Occipital lobe (tissue), 2 donors: Measurements from ENCODE around the gene WDFY2. TPM values are rescaled to one million over a fixed set of nuclear protein-coding genes. Genes with fewer than 3 reads are reported as not detected.

Experiments used
- DNase-seq: peaks from one replicate; lab custom pipeline; 2025; lab: John Stamatoyannopoulos, UW
- total RNA-seq: library from RNA; depleted of rRNA; stranded (reverse); fragments of >200 nt; gene quantifications from one replicate; pipeline ENCODE4 v1.2.3, GENCODE V29; 2014

Gene WDFY2
- total RNA-seq, 1 donor from 2014 or later = 8.4 TPM

GRCh38 chr13:51769455-51770127, 185.3 kb downstream of the WDFY2 start:
- no peak for DNase-seq

DNA sequence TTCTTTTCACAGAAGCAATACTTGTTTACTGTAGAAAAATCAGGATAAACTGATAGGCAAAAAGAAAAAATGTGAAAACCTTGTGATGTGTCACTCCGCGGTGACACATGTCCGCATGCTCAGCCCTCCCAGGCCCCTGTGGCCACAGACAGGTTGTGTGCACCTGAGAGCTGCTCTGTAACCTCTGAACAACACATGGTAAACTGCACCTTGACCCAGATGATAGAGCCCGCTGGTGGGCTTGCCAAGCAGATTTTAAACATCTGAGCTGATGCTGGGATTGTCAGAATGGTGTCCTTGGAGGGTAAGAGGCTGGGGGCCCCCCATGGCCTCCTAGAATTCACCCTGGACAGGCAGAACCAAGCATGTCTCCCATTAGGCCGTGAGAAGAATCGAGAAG, 185.9 kb downstream of the WDFY2 start:
- no peak for DNase-seq

- DNase-seq = no peak
These were observed 186.6 kb downstream of the WDFY2 start for GRCh38 chr13:51770681-51771417.

- no peak for DNase-seq
These were observed 187.3 kb downstream of the WDFY2 start for GRCh38 chr13:51771418-51772104.

- DNase-seq = no peak
These were observed 187.8 kb downstream of the WDFY2 start for GRCh38 chr13:51772105-51772455.

DNA sequence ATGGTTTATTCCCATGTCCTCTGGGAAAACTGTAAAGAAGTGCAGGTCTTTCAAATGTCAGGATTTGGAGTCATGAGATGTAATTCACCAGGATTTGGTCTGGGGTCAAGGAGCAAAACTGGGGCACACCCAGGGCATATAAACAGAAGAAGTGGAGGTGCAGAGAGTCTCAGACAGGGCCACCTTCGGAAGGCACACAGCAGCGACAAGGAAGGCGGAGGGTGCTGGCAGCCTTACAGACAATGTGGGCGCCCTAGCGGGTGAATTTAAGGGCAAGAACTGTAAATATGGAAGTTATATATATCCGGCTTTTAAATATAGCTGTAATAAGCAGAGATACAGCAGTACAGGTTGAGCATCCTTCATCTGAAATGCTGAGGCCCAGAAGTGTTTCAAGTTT, 188.5 kb downstream of the WDFY2 start:
- DNase-seq = no peak

DNA sequence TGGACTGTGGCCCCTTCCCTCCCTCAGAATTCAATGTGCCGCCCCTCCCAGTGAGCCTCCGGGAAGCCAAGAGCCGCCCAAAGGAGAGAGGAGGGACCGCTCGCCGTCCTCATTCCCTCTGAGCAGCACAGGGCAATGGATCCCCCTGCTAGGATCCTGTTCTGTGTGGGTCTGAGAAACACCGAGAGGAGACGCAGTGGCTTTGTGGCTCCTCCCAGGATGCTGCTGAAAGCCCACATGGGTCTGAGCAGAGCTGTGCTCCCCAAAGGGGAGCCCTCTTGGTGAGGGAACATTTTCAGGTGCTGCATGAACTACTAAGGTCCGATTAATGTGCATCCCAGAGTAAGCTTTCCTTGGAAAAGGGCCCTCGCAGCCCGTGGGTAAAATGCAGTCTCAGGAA, 189.3 kb downstream of the WDFY2 start:
- DNase-seq = no peak

DNA sequence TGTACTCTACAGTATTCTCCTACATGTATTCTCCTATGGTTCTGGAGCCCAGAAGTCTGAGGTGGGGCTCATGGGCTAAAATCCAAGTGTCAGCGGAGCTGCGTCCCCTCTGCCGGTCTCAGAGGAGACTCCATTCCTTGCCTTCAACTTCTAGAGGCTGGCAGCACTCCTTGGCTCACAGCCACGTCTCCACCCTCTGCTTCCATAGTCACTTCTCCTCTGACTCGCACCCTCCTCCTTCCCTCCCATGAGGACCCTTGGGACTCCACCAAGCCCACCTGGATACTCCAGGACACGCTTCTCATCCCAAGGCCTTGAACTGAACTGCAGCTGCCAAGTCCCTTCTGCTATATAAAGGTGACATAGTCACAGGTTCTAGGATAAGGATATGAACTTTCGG, 191.9 kb downstream of the WDFY2 start:
- no peak for DNase-seq

DNA sequence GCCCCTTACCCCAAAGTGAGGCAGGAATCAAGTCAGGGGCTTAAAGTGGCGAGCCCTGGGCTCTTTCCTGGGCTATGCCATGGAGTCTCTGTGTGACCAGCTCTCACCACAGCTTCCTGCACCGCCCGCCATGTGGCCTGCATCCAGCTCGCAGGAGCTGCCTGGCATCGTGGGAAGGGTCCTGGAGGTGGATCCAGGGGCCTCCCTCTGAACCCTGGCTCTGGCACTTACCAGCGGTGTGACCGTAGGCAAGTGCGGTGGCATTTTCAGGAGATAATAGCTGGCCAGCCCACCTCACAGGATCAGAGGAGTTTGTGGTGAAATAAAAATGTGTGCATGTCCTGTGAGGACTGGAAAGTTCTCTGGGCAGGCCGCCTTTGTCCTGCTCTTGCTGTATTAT, 193.7 kb downstream of the WDFY2 start:
- DNase-seq = no peak

DNA sequence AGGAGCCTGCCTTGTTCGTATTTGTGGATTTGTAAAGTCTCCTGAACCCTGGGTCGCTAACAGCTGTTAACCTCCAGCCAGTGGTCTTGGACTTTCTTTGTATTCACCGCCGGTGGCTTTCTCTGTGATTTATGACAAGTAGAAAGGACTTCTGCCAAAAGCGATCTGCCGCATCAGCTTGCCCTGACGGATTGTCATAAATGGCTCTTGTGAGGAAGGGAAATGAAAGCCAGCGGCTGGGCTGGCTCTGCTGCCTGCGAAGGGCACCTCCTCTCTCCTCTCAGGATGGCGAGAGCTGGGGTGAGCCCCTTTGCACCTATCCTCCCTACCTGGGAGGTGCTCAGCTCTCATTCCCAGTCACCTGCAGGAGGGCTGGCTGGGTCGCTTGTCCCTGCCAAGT, 194.1 kb downstream of the WDFY2 start:
- DNase-seq = no peak

DNA sequence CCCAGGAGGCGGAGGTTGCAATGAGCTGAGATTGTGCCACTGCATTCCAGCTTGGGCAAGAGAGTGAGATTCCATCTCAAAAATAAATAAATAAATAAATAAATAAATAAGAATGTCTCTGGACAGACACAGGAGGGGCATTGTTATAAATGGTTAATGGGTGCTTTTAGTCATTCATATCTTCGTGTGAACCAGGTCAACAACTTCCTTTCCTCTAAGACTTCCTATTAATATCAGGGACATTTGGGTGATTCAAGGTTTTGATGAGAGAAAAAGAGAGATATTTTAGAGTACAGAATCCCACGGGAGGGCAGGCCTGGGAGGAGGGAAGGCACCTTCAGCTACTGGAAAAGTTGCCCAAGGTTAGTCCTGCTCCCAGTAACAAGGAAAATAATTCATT, 195.8 kb downstream of the WDFY2 start:
- no peak for DNase-seq

GRCh38 chr13:51781246-51782022, 197.2 kb downstream of the WDFY2 start:
- DNase-seq = no peak

DNA sequence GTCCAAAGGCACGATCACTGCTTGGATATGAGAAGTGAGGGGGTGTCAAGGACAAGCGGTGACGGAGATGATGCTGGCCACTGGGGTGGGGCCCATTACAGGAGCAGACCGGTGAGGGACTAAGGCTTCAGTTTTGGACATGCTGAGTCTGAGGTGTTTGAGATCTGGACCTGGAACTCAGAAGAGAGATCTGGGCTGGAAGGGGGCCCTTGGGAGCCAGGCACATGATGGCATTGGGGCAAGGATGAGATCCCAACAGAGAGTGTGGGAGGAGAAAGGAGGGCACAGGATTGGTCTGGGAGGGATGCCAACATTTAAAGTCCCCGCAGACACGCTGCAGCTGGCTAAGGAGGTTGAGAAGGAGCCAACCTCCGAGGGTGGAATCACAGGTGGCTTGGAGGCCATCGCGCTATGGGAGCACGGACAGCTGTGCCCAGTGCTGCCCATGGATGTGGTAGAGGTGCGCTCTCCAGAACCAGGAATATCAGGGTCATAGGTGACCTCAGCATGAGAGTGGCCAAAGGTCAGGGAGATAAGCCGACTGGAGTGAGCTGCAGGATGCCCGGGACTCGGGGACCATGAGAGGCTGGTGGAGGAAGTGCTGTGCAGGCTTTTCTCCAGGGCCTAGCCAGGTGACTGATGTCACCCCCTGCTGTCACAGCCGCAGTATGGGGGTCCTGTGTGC, 197.9 kb downstream of the WDFY2 start:
- no peak for DNase-seq

- no peak for DNase-seq
These were observed 199.3 kb downstream of the WDFY2 start for GRCh38 chr13:51783428-51784094.

DNA sequence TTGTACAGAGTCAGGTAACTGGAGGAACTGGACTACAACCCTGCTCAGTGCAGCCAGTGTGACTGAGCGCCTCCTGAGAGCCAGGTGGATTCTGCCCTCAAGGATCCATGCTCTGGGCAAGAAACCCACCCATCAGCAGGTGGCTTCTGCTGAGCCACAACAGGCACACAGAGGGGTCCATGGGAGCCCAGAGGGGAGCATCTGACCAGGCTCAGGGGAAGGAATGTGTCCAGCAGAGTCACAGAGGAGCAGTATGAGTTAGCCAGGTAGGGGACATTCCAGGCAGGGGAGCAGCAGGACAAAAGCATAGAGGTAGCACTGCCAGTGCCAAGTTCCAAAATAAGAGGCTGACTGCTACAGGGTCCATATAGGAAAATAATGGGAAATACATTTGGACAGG, 199.8 kb downstream of the WDFY2 start:
- DNase-seq = no peak

GRCh38 chr13:51785712-51786424, 201.6 kb downstream of the WDFY2 start:
- DNase-seq = no peak

GRCh38 chr13:51786425-51787265, 202.4 kb downstream of the WDFY2 start:
- no peak for DNase-seq

DNA sequence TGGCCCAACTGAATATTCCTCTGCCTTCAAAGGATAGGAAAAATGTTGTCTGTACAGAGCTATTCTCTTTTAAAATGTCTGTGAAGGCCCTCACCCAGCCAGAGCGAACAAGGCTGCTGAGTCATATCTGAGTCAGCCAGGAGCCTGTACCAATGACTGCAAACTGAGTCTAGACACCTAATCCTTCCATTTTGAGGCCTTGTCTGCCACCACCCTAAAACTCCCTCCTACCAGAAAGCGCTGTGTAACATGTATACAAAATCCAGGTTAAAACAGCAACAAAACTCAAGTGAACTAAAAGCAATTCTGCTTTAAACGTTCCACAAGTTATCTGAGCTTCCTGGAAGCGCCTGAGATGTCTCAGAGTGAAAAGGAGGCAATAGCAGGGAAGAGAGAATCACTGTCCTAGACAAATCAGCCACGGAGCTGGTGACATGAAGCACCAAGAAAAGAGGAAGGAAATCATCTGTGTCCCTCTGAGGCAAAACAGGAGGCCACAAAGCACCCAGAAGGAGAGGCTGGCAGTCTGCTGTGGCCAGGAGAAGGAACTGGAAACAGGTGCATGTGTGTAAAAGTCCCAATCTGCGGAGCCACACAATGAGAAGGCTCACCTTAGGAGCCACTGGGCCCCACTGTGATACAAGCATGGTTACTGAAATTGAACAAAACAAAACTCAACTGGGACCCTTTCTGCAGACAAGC, 209.5 kb downstream of the WDFY2 start:
- DNase-seq = no peak

- DNase-seq = no peak
These were observed 210.7 kb downstream of the WDFY2 start for GRCh38 chr13:51794964-51795363.
